HG03378 (cell line): ENCODE results near the gene FBXL7.

Experiments
- ATAC-seq: cut with Tn5 transposase; IDR thresholded peaks from one replicate; pipeline ENCODE4 v1.9.1; 2021; ENCODE audit warnings: mild to moderate bottlenecking, moderate library complexity; ENCODE audit not compliant: unreplicated experiment

FBXL7 gene

GRCh38 chr5:15647251-15647650, 147.3 kb downstream of the FBXL7 start:
- no peak for ATAC-seq

DNA sequence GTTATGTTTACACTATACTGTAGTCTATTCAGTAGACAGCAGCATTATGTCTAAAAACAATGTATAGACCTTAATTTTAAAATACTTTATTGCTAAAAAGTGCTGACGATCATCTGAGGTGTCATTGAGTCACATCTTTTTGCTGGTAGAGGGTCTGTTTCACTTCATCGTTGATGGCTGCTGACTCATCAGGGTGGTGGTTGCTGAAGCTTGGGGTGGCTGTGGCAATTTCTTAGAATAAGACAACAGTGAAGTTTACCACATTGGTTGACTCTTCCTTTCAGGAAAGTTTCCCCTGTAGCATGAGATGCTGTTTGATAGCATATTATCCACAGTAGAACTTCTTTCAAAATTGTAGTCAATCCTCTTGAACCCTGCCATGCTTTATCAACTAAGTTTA, 150.3 kb downstream of the FBXL7 start:
- no peak for ATAC-seq

GRCh38 chr5:15654779-15655178, 154.8 kb downstream of the FBXL7 start:
- no peak for ATAC-seq

DNA sequence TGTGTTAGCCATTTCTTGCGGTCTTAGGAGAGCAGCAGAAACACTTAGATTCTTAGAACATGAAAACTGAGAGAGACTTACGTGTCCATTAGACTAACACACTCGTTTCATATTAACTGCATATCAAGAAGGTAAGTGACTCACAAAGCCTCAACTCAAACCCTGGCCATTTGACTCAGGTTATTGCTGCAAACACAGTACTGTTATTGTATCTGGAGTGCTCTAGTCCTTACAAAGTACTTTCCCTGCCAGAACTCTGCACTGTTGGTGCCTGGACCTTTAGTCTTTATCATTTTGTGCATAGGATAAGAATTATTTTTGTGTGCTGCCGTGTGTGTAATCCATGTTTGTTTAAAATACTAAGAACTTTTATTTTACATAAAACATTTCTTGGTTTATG, 155.7 kb downstream of the FBXL7 start:
- no peak for ATAC-seq

DNA sequence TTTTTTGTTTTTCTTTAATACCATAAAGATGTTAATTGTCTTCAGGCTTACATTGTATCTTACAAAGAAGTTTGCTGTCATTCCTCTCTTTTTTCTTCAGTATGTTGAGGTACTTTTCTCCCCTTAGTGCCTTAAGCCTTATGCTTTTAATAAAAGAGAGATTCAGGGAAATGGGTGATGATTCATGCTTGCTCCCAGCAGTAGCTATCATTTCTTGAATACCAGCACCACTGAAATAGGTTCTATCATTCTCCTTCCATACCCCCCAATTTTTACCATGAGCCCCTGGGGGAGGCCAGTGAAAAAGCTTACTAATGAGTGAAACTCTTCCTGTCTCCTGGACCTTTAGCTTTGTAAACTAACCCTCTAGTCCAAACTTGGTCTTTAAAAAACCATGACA, 165.0 kb downstream of the FBXL7 start:
- no peak for ATAC-seq

DNA sequence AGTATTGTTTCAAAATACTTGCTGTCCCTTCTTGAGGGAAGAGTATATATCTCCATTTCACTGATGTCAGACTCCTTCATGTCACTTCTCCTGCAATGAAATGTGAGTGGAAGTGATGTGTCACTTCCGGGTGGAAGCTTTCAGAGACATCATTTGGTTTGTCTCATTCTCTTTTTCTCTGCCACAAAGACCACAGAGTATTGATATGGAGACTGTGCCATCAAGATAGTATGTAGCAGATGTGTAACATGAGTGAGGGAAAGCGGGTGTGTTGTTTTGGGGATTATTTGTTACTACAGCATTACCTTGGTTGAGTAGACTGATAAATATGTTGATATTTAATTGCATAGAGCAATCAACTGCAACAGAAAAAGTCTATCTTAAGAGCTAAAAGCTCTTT, 169.8 kb downstream of the FBXL7 start:
- ATAC-seq, result no peak

DNA sequence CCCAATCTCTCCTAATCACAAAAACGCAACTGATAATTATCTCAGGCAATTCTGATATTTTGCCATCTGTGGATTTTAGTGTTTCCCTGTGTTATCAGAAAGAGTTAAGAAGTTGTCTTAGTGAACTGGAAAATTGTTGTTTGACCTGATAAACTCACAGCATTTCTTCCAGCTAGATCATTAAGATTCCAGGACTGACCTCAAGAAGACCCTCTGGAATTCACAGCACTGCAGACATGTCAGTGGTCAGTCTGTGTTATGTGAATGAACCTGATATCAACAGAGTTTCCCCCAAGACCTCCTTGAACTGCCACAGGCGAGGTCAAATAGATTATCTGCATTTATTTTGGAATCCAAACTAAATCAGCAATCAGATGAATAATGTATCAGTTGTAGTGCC, 174.7 kb downstream of the FBXL7 start:
- ATAC-seq, result no peak

DNA sequence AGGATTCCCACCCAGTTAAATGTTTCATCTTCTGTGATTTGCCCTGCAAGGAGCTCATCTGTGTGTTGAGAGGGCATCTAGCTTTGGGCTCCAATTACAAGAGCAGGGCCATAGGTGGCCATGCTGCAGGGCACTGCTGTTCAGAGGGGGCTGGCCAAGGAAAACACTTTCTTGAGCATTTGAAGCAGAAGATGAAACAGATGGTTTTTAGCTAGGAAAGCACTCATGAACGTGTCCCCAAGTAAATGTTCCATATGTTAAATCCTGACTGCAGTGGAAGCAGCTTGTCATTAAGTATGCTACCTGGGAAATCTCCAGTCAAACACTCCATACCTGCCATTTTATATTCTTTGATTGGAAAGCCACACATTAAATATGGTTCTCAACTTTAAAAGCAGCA, 176.6 kb downstream of the FBXL7 start:
- ATAC-seq, result no peak

DNA sequence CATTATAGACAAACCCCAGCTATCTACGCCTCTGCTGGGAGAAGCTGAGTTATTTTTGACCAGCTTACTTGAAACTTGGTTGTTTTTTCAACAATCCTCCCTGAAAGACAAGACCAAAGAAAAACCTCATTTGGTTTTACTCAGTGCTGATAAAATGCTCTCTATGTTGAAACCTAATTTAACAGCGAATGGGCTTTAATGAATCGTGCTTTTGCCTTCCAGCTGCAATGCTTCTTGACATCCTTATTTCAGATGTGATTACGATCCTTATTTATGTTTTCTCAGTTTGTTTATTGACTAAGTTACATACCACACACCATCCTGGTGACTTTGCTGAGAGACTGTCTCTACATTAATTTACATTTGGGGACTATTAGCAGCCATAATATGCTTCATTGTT, 179.2 kb downstream of the FBXL7 start:
- ATAC-seq, result no peak

DNA sequence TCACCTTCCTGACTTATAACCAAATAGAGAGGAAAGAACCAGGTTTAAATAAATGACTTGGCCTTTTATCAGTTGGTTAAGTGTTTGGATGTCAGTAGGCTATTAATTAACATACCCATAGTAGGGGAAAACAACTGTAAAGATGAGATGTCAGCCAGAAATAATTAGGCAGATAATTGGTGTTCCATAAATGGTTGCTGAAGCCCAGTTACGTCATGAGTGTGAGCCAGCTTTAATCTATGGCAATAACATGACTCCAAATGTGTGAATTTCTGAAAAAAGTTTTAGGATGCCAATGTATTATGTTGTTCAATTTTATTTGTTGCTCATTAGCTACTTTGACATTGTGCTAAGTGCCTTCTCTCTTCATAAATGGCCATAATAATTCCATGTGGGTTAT, 180.5 kb downstream of the FBXL7 start:
- ATAC-seq, result no peak

DNA sequence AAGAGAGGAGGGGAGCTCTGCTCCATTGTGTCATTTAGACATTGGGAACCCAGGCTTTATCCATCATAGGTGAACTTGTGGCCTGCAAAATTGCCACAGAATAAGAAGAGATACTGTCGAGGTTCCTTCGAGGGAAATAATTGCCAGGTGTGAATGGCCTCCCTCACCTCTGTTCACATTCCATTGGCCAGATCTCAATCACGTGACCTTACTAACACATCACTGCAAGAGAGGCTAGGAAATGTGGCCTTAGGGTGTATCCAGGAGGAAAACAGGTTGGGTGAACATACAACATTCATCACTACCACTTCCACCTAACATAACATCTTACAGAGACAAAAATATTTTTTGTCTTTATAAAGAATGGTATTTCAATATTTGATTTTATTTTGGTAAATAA, 182.1 kb downstream of the FBXL7 start:
- no peak for ATAC-seq

DNA sequence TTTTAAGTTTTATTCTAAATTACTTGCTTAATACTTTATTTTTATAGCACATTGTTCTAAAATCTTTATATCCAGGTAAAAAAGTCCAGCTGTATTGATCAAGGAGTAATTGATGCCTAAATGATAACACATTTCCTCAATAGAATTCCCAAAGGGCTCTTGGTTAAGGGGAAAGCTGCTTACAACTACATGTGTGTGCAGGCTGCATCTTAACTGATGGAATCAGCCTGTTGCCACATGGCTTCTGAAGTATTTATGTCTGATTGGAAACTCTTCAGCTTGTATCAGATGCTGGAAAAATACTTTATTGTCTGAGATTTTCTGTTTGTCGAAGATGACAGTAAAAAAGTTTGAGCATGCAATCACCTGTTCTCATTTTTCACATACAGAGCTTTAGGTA, 182.6 kb downstream of the FBXL7 start:
- no peak for ATAC-seq

DNA sequence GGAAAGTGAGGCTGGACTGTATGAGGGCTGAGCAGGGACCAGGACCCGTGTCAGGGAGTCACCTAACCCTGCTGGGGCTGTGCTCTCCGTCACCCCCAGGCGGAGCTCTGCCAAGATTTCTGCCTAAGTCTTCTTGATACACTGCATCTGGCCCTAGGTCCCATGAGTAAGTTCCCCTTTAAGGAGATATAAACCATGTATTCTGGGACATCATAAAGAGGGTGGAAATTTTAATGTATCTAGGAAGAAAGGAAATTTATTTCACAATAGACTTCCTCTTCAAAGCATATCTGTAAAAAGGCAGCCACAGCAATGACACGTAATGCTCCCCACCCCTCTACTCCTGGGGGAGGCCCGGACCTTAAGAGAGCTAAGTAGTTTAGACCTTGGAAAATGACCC, 183.4 kb downstream of the FBXL7 start:
- no peak for ATAC-seq

GRCh38 chr5:15687401-15687800, 187.4 kb downstream of the FBXL7 start:
- ATAC-seq, result no peak

DNA sequence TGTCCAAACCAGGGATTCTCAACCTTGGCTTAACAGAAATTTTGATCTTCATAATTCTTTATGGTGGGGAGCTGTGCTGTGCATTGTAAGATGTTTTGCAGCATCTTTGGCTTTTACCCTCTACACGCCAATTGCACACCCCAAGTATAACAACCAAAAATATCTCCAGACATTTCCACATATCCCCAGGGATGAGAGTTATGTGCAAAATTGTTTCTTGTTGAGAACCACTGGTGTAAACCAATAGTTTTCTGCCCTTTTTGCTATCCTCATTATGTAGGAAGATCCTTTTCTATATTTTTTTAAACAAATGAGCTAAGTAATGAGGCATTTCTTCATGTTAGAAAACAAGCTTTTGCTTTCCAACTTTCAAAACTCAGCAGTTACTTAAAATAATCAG, 189.9 kb downstream of the FBXL7 start:
- no peak for ATAC-seq

- no peak for ATAC-seq
Observed at GRCh38 chr5:15690611-15691010, 190.6 kb downstream of the FBXL7 start.

GRCh38 chr5:15691521-15691920, 191.5 kb downstream of the FBXL7 start:
- ATAC-seq, result no peak

DNA sequence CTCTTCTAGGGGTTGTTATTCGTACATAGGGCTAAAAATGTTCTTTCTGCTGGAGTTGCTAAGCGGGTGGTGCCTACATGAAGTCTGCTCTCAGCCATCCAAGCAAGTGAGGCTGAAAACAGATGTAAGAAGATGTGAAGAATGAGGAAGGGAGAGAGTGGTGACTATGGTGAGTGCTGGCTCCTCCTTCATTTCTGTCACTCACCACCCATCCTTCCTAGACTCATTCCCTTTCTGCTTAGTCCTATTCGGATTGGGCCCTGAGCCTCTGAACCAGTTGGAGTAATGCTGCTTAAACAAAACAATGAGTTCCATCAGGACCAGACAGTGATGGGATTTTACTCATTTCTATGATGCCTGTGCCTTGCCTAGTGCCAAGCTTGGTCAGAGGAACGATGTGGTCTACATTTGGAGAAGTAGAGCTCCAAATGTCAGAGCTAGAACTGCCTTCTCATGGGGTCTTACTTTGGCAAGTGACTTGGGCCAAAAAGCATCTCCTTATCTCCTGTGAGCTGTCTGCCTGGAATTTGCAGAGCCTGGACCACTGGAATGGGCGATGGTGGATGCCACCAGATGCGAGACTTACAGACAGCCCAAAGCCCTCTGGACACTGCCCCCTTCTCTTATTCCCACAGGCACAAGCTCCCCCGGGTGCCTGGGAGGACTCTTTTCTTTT, 192.9 kb downstream of the FBXL7 start:
- ATAC-seq, result no peak

GRCh38 chr5:15693382-15693728, 193.4 kb downstream of the FBXL7 start:
- ATAC-seq, result no peak

- no peak for ATAC-seq
Observed at GRCh38 chr5:15693933-15694332, 194.0 kb downstream of the FBXL7 start.

GRCh38 chr5:15694696-15695214, 194.8 kb downstream of the FBXL7 start:
- no peak for ATAC-seq

DNA sequence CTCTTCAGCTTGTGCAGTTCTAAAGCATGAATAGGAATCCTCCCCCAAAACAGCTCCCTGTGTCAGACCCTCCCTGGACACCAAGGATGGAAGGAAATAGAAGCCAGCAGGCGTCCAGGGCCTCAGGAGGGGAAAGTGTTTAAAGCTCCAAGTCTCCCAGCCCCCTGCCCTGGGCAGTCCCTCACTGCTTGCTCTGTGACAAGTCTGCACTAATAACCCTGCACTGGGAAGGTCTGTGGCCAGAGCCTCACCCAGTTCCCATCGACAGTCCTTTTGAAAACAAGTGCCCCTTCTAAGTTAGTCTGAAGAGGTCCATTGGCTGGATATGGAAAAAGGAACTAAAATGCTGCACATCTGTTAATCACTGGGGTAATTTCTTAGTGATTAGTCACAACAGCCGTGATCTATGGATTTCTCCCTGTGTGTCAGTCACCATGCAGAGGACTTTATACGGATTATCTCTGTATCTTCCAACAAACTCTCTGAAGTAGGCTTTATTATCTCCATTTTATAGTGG, 195.3 kb downstream of the FBXL7 start:
- ATAC-seq, result no peak

DNA sequence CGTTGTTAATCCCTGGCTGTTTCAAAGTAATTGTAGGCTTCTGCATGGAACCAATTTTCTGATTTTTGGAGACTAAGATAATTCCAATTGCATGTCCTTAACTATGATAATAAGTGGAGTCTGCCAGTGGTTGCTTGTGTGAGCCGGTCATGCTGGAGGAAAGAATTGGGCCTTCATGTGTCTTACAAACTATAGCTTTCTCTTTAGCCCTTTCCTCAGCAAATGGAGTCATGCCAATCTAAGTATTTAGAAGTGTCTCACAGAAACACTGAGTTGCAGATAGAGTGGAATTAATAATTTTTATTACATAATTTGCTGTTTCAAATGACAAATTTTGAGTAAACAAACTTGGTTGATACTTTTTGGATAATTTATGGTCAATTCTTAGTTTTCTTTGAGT, 200.4 kb downstream of the FBXL7 start:
- no peak for ATAC-seq
